ENCODE data around the gene PAGR1. TPM values are rescaled to one million over a fixed set of nuclear protein-coding genes. Genes with fewer than 3 reads are reported as not detected.

The PAGR1 gene
- total and polyA plus RNA-seq, 9 of the 15 experiments (the other 6 are each of a cell fraction or from before 2014, with no cell fraction given): 1.4 to 58.2 (median 16.8) TPM

GRCh38 chr16:29784901-29785500 is 31.0 kb upstream of the PAGR1 start (continued):
- TF ChIP-seq CHD7 (IDR thresholded peaks at IDR 0.05; ENCODE audit: low read depth, low read length): no peak
- no peak for TF ChIP-seq TAL1 (IDR thresholded peaks at IDR 0.05)
- 0 out of 4 replicates have a peak, but pooled peaks of 1 of the 2 experiments have one; percentile 42 for TF ChIP-seq NONO (IDR thresholded peaks at IDR 0.05; ENCODE audit: low read depth in 2 of 2, low read length in 1 of 2)
- peak; percentile 16 for TF ChIP-seq MEIS2 (IDR thresholded peaks at IDR 0.05; ENCODE audit: partially characterized antibody)
- peak; percentile 71 for TF ChIP-seq L3MBTL2 (IDR thresholded peaks at IDR 0.05)
- no peak for TF ChIP-seq MXI1 (IDR thresholded peaks at IDR 0.05; ENCODE audit: low read depth, low read length)
- peak; percentile 91 for TF ChIP-seq ZNF316 (IDR thresholded peaks at IDR 0.05)
- TF ChIP-seq ZNF609 (CRISPR knock-in tag; IDR thresholded peaks at IDR 0.05; ENCODE audit: borderline replicate concordance): 0 out of 2 replicates have a peak, but pooled peaks have one; percentile 53
- no peak for TF ChIP-seq RBM15 (IDR thresholded peaks at IDR 0.05; ENCODE audit: insufficient read depth, low read length)

Data from K562 (cell line).